Activated naive CD4-positive, alpha-beta T cell treated with anti-CD3 and anti-CD28 coated beads, Interleukin-2, amount 50 U/mL, for 24 hours (primary cell): ENCODE measurements around the gene ADNP2.

Source experiments
- H3K27ac Mint-ChIP-seq: one replicate; pipeline ENCODE4 v1.8.0; 2021; ENCODE audit warnings: mild to moderate bottlenecking, mixed read lengths
- H3K27me3 Mint-ChIP-seq: one replicate; pipeline ENCODE4 v1.8.0; 2021; ENCODE audit warnings: mixed read lengths
- H3K36me3 Mint-ChIP-seq: one replicate; pipeline ENCODE4 v1.8.0; 2021; ENCODE audit warnings: mixed read lengths
- H3K4me1 Mint-ChIP-seq: one replicate; pipeline ENCODE4 v1.8.0; 2021; ENCODE audit warnings: mixed read lengths
- H3K4me3 Mint-ChIP-seq: one replicate; pipeline ENCODE4 v1.8.0; 2021; ENCODE audit warnings: mild to moderate bottlenecking, mixed read lengths
- H3K9me3 Mint-ChIP-seq: one replicate; pipeline ENCODE4 v1.8.0; 2021; ENCODE audit warnings: mixed read lengths

ADNP2 gene

GRCh38 chr18:80127635-80128034, 18.6 kb downstream of the ADNP2 start:
- Mint-ChIP-seq H3K27ac (peak overlapping the region; percentile 82), H3K4me1 (peaks cover 64% of the 10 kb centered on the region)

GRCh38 chr18:80129672-80130367, 20.8 kb downstream of the ADNP2 start:
- H3K36me3 Mint-ChIP-seq, result peaks cover 25% of the 10 kb centered on the region
- no peaks in the 10 kb centered on the region for H3K27me3 Mint-ChIP-seq
- no peak overlapping the region for H3K4me3 Mint-ChIP-seq
- H3K27ac Mint-ChIP-seq, result no peak overlapping the region
- no peaks in the 10 kb centered on the region for H3K9me3 Mint-ChIP-seq
- H3K4me1 Mint-ChIP-seq, result peaks cover 54% of the 10 kb centered on the region

More at GRCh38 chr18:80127635-80128034, 18.6 kb downstream of the ADNP2 start:
- Mint-ChIP-seq H3K9me3 (no peaks in the 10 kb centered on the region), H3K4me3 (peak overlapping the region; percentile 68), H3K27me3 (no peaks in the 10 kb centered on the region), H3K36me3 (peaks cover 18% of the 10 kb centered on the region)

- no peaks in the 10 kb centered on the region for H3K27me3 Mint-ChIP-seq
- H3K27ac Mint-ChIP-seq, result no peak overlapping the region
- H3K4me3 Mint-ChIP-seq, result no peak overlapping the region
- peaks cover 54% of the 10 kb centered on the region for H3K4me1 Mint-ChIP-seq
- no peaks in the 10 kb centered on the region for H3K9me3 Mint-ChIP-seq
- H3K36me3 Mint-ChIP-seq, result peaks cover 25% of the 10 kb centered on the region
Measured at GRCh38 chr18:80130555-80130954, 21.5 kb downstream of the ADNP2 start.

- peaks cover 24% of the 10 kb centered on the region for H3K36me3 Mint-ChIP-seq
- no peaks in the 10 kb centered on the region for H3K9me3 Mint-ChIP-seq
- no peak overlapping the region for H3K4me3 Mint-ChIP-seq
- no peak overlapping the region for H3K27ac Mint-ChIP-seq
- H3K4me1 Mint-ChIP-seq, result peaks cover 38% of the 10 kb centered on the region
- no peaks in the 10 kb centered on the region for H3K27me3 Mint-ChIP-seq
Measured at GRCh38 chr18:80132180-80132812, 23.2 kb downstream of the ADNP2 start.

GRCh38 chr18:80133124-80133523, 24.1 kb downstream of the ADNP2 start:
- no peak overlapping the region for H3K27ac Mint-ChIP-seq
- peaks cover 30% of the 10 kb centered on the region for H3K4me1 Mint-ChIP-seq
- H3K9me3 Mint-ChIP-seq, result no peaks in the 10 kb centered on the region
- no peak overlapping the region for H3K4me3 Mint-ChIP-seq
- peaks cover 24% of the 10 kb centered on the region for H3K36me3 Mint-ChIP-seq
- no peaks in the 10 kb centered on the region for H3K27me3 Mint-ChIP-seq

DNA sequence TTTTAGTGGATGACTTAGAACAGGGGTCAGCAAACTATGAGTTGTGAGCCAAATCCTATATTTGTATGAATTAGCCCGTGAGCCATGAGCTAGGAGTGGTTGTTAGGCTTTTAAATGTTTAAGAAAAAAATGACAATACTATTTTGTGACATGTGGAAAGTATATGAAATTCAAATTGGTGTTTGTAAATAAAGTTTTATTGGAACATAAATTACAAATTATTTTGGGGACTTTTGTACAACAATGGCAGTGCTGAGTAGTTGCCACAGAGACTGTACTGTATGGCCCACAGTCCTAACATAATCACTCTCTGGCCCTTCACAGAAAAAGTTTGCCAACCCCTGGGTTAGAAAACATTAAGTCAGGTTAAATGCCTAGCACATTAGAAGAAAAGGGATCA, 26.1 kb downstream of the ADNP2 start:
- Mint-ChIP-seq H3K36me3 (peaks cover 26% of the 10 kb centered on the region), H3K4me1 (peaks cover 20% of the 10 kb centered on the region), H3K27me3 (no peaks in the 10 kb centered on the region), H3K4me3 (no peak overlapping the region), H3K9me3 (no peaks in the 10 kb centered on the region), H3K27ac (no peak overlapping the region)

DNA sequence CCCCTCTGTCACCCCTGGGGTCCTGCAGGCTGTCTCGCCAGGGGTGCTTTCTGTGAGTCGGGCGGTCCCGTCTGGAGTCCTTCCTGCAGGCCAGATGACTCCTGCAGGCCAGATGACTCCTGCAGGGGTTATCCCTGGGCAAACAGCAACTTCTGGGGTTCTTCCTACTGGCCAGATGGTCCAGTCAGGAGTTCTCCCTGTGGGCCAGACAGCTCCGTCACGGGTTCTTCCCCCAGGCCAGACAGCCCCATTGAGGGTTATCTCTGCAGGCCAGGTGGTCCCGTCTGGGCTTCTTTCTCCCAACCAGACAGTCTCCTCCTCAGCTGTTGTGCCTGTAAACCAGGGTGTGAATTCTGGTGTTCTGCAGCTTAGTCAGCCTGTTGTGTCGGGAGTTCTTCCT, 27.6 kb downstream of the ADNP2 start:
- Mint-ChIP-seq H3K9me3 (no peaks in the 10 kb centered on the region), H3K4me1 (peaks cover 6% of the 10 kb centered on the region), H3K4me3 (no peak overlapping the region), H3K27me3 (no peaks in the 10 kb centered on the region), H3K36me3 (peaks cover 26% of the 10 kb centered on the region), H3K27ac (no peak overlapping the region)

DNA sequence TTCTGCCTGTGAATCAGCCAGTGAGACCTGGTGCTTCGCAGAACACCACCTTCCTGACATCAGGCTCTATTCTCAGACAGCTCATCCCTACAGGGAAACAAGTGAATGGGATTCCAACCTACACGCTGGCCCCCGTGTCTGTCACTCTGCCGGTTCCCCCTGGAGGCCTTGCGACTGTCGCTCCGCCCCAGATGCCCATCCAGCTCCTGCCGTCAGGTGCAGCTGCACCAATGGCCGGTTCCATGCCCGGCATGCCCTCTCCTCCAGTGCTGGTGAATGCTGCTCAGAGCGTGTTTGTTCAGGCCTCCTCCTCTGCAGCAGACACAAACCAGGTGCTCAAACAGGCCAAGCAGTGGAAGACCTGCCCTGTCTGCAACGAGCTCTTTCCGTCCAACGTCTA, 28.1 kb downstream of the ADNP2 start:
- H3K36me3 Mint-ChIP-seq, result peaks cover 24% of the 10 kb centered on the region

GRCh38 chr18:80137976-80138375, 28.9 kb downstream of the ADNP2 start:
- no peaks in the 10 kb centered on the region for H3K4me1 Mint-ChIP-seq
- no peak overlapping the region for H3K4me3 Mint-ChIP-seq
- peaks cover 23% of the 10 kb centered on the region for H3K36me3 Mint-ChIP-seq
- no peaks in the 10 kb centered on the region for H3K27me3 Mint-ChIP-seq
- H3K27ac Mint-ChIP-seq, result no peak overlapping the region
- H3K9me3 Mint-ChIP-seq, result no peaks in the 10 kb centered on the region

More for the DNA sequence above, 28.1 kb downstream of the ADNP2 start:
- H3K9me3 Mint-ChIP-seq, result no peaks in the 10 kb centered on the region
- no peak overlapping the region for H3K4me3 Mint-ChIP-seq
- H3K4me1 Mint-ChIP-seq, result peaks cover 2% of the 10 kb centered on the region
- H3K27ac Mint-ChIP-seq, result no peak overlapping the region
- no peaks in the 10 kb centered on the region for H3K27me3 Mint-ChIP-seq

- no peaks in the 10 kb centered on the region for H3K4me1 Mint-ChIP-seq
- peaks cover 13% of the 10 kb centered on the region for H3K36me3 Mint-ChIP-seq
- no peaks in the 10 kb centered on the region for H3K27me3 Mint-ChIP-seq
- no peaks in the 10 kb centered on the region for H3K9me3 Mint-ChIP-seq
- no peak overlapping the region for H3K4me3 Mint-ChIP-seq
- no peak overlapping the region for H3K27ac Mint-ChIP-seq
Measured at GRCh38 chr18:80140455-80140985, 31.5 kb downstream of the ADNP2 start.

GRCh38 chr18:80143881-80144280, 34.8 kb downstream of the ADNP2 start:
- no peak overlapping the region for H3K27ac Mint-ChIP-seq

GRCh38 chr18:80145196-80145804, 36.2 kb downstream of the ADNP2 start:
- Mint-ChIP-seq H3K4me1 (peaks cover 18% of the 10 kb centered on the region), H3K27ac (no peak overlapping the region), H3K27me3 (peaks cover 10% of the 10 kb centered on the region), H3K36me3 (no peaks in the 10 kb centered on the region), H3K4me3 (no peak overlapping the region), H3K9me3 (no peaks in the 10 kb centered on the region)

More at GRCh38 chr18:80143881-80144280, 34.8 kb downstream of the ADNP2 start:
- peaks cover 18% of the 10 kb centered on the region for H3K4me1 Mint-ChIP-seq
- H3K9me3 Mint-ChIP-seq, result no peaks in the 10 kb centered on the region
- H3K36me3 Mint-ChIP-seq, result peaks cover 1% of the 10 kb centered on the region
- no peak overlapping the region for H3K4me3 Mint-ChIP-seq
- H3K27me3 Mint-ChIP-seq, result peaks cover 4% of the 10 kb centered on the region

GRCh38 chr18:80147037-80147417, 38.0 kb downstream of the ADNP2 start:
- Mint-ChIP-seq H3K9me3 (no peaks in the 10 kb centered on the region), H3K36me3 (no peaks in the 10 kb centered on the region), H3K4me1 (peaks cover 18% of the 10 kb centered on the region), H3K27me3 (peaks cover 10% of the 10 kb centered on the region), H3K4me3 (peak overlapping the region; percentile 89), H3K27ac (no peak overlapping the region)

GRCh38 chr18:80147418-80148325, 38.6 kb downstream of the ADNP2 start:
- no peaks in the 10 kb centered on the region for H3K9me3 Mint-ChIP-seq
- no peaks in the 10 kb centered on the region for H3K36me3 Mint-ChIP-seq
- peaks cover 18% of the 10 kb centered on the region for H3K4me1 Mint-ChIP-seq
- peaks cover 10% of the 10 kb centered on the region for H3K27me3 Mint-ChIP-seq
- peak overlapping the region; percentile 89 for H3K4me3 Mint-ChIP-seq
- peak overlapping the region; percentile 5 for H3K27ac Mint-ChIP-seq
